ENCODE results near the gene LRIT2.

Gene LRIT2

DNA sequence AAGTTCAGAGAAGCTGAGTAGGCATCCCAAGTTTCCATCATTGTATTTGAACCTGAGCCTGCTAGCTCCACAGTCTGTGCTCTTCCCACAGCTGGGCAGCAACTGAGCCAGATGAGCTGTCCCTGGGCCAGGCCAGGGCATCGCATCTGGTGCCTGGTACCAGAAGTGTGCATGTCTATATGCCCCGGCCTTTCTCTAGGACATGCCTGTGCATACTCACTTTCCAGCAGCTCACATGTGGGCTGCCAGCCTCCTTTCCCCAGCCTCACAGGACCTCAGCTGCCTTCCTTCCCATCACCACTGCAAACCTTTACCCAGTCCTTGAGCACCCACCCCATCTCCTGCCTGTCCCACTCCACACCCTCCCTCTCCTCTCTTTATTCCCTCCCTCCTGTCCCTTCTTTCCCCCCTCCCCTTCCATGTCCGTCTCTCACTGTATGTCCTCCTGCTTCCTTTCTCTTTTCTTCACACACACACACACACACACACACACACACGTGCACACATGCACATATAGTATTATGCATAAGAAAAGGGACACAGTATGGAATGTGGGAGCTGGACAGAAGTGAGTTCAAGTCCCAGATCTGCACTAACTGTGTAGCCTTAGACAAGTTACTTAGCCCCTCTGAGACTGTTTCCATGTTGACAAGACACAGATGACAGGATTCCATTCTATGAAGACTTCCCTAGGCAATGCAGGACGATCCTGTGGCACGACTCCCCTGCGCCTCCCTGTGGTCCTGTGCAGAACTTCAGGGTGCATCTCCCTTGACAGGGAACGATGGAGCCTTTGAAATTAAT, 20.1 kb downstream of the LRIT2 start:
- DNase-seq (ENCODE audit: low read depth in 2 of 2): peak; percentile 15 to 41

DNA sequence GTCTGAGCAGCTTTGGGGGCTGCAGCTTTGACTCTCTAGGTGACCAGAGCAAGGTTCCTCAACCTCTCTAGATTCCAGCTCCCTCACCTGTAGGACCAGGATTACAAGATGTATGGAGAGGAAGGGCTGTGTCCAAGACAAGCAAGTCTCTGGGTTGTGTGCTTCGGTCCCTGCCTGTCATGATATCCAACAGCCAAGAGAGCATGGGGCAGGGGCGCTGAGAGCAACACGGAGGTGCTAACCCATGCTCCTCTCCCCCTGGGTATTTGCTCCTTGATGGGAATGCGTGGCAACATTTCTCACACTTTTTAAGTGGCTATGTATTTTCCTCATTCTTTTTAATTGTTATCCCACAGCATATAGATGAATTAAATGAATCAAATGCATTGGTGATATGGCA, 20.7 kb downstream of the LRIT2 start:
- no peak for DNase-seq (ENCODE audit: low read depth in 2 of 2)

DNA sequence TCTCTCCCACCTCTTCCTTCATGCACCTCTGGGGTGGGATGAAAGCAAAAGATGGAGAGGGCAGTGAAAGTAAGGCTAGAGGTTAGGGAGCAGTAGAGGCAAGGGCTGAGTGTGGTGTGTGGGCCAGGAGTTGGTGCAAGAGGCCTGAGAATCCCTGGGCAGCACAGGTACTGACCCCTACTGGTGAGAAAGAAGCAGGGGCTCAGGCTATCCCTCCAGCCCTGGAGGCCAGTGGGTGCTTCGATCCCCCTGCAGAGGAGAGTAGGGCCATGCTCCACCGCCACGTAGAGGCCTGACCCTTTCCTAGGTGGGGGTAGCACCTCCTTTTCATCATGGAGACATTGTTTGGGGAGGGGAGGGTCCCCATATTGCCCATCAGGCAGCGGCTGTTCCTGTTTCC, 21.2 kb downstream of the LRIT2 start:
- DNase-seq (ENCODE audit: low read depth in 2 of 2): no peak

DNA sequence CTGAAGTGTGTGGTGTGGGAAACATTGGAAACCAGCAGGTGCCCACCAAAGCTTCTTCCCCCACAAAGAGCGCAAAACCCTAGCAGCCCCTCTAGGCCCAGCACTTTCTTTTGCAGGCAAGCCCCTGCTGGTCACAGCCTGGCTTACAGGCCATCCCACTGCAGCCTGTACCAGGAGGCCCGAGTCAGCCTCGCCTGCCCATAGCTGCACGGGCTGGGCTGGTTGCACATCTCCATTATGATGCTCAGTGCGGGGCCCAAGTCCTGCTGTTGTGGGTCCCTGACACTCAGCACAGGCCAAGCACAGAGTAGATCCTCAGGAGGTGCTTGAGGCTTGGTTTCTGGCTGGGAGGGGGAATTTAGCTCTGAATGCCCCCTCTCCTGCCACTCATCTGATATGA, 23.0 kb downstream of the LRIT2 start:
- DNase-seq (ENCODE audit: low read depth in 2 of 2): no peak

DNA sequence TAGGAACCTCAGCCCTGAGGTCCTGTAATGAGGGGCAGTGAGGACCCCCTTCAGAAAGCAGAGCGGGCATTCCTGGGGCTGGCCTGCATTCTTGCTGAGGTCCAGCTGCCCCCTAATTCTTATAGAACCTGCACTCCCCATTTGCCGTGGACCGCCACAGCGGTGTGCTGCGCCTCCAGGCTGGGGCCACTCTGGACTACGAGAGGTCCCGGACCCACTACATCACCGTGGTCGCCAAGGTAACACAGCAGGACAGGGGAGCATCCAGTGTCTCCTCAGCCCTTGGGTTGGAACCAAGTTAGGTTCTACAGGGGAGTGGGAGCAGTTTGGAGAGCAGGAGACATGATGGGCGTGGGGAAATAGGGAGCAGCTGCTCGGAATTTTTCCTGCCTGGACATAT, 23.7 kb downstream of the LRIT2 start:
- DNase-seq (ENCODE audit: low read depth in 2 of 2): no peak

DNA sequence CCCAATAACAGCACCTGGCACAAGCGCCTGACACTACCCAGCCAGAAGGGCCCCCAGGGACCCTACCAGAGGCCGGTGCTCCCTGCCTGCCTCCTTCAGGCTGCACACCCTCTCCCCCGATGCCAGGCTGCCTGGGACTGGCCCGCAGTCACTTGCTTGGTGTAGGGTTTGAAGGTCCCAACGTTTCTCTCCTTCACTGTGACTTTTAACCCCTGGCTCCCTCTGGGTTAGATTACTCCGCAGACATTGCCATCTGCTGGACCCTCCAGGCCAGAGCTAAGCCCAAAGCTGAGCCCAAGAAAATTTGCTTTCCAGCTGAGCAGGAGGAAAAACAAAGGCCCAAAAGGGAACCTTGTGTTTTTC, 24.1 kb downstream of the LRIT2 start:
- no peak for DNase-seq (ENCODE audit: low read depth in 2 of 2)

DNA sequence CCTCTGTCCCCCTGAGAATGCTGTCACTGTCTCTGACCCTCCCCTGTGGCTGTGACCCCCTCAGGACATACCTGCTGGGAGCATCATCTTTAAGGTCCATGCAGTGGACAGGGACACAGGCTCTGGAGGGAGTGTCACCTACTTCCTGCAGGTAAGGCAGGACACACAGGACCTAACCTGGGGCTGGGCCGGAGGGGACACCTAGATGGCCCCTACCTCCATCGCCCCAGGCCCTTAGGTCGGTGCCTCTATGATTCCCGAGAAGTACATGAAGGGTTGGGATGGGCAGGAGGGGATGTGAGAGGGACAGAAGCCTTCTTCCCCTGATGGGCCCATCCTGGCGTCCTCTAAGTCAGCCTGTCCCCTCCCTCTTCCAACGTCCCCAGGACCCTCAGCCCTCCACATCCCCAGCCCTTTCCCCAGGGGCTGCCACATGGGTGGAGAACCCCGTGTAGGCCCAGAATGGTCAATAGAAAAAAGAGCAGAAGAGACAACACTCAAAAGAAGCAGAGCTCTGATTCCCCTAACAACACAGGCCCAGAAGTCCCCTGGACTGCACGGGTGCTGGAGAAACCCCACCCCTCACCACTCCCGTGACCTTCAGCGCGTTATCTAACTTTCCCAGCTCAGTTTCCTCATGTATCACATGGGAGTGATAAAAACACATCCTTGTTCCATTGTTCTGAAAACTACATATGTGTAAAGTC, 24.7 kb downstream of the LRIT2 start:
- no peak for DNase-seq (ENCODE audit: low read depth in 2 of 2)

DNA sequence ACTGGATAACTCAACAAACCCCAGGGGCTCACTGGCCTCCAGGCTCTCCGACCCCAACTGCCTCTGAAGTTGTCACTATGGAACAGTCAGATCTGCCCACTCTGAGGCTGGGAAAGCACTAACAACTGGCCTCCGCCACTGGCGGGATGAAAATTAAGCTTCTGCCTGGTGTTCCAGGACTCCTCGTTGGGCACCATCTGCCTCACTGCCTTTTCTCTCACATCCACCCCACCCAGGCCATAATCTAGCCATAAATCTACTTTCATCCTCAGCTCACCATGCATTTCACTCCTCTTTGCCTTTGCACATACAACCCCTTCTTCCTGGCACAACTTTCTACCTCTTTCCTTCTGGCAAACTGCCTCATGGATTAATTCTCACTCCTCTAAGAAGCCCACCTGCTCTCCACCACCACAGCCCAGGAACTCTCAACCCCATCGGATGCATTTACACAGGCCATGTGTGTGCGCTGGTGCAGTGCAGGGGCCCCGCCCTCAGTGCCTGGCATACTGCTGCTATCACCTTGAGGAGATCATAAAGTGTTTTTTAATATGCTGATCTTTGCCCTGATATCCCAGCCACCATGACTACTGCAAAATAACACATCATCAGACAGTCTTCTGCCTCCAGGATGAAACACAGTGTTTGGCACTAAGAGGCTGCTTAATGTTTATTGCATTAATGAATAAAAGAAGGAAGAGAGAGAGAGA, 27.0 kb downstream of the LRIT2 start:
- DNase-seq (ENCODE audit: low read depth in 2 of 2): no peak

DNA sequence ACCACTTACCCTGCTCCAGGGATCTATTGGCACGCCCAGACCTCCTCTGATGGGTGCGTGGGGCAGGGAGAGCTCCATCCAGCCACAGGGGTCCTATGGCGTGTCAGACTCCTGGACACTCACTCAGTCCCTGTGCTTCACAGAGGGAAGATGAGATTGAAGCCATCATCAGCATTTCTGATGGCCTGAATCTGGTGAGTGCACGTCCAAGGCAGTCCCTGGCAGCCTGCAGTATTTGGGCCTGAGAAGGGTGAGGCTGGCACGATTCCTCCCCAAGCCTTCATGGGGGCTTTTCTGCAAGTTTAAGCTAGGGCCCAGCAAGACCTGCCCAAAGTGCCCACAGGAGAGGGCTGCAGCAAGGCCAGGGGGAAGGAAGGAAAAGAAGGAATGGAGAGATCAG, 27.7 kb downstream of the LRIT2 start:
- DNase-seq (ENCODE audit: low read depth in 2 of 2): no peak

DNA sequence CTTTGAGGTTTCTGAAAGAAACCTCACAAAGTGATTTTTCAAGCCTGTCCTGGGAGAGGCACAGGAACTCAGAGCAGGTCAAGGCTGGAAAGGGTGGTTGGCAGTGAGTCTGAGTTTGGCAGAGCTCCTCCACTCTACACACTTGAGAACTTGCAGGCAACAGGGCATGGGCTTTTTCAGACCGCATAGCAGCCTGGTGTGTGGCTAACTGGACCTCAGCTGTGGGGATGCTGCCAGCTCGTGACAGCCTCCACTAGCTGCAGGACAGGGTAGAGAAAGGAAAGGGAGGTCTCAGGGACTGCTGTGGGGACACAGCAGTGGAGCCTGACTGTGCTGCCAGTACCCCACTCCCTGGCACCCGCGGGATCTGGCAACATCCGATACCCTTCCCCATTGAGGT, 28.4 kb downstream of the LRIT2 start:
- DNase-seq (ENCODE audit: low read depth in 2 of 2): no peak

DNA sequence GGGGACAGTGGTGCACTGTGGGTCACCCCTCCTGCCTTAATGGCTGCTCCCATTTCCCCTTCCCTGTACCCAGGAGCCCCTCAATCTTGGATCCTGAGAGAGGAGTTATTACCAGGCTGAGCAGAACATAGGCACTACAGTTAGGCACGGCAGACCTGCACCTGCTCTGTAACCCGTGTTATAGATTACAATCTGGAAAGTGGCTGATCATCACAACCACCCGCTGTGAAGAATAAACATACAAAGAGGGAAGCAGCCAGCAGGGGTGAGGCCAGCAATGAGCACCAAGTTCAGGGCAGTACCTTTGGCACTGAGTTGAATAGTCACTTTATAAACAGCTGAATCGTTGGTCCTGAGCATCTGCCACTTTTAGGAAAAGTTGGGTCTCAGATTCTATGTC, 29.3 kb downstream of the LRIT2 start:
- DNase-seq (ENCODE audit: low read depth in 2 of 2): no peak

DNA sequence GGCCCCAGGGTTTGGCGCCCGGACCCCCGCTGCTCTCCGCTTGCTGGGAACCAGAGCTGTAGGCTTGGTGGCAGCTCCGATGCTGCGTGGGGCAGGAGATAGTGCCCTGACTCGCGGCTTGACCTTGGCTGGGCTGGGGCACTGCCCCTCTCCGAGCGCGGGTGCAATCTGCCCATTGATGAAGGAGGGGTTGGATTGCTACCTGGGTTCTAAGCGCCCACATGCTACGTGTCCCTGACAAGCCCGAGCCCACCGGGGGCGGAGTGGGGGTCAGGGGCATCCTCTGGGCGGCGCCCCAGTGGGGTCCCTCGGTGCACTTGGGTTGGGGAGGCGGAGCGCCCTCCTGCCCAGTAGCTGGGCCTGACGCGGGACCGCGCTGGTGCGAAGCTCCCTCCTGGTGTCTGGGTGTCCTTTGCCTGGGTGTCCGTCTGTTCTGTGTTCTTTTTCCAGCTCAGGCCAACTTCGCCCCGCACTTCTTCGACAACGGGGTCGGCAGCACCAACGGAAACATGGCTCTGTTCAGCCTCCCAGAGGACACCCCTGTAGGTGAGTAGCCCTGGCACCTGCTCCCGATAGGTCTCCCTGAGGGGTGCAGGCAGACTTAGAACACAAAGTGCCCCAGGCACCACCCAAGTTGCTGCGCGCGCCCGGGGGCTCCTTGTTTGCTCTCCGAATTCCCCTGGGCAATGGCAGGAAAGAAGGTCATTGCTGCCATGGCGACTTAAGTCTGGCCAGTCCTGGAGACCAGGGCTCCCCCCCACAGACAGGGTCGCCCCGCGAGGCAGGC, 30.1 kb downstream of the LRIT2 start:
- no peak for DNase-seq (ENCODE audit: low read depth in 2 of 2)

DNA sequence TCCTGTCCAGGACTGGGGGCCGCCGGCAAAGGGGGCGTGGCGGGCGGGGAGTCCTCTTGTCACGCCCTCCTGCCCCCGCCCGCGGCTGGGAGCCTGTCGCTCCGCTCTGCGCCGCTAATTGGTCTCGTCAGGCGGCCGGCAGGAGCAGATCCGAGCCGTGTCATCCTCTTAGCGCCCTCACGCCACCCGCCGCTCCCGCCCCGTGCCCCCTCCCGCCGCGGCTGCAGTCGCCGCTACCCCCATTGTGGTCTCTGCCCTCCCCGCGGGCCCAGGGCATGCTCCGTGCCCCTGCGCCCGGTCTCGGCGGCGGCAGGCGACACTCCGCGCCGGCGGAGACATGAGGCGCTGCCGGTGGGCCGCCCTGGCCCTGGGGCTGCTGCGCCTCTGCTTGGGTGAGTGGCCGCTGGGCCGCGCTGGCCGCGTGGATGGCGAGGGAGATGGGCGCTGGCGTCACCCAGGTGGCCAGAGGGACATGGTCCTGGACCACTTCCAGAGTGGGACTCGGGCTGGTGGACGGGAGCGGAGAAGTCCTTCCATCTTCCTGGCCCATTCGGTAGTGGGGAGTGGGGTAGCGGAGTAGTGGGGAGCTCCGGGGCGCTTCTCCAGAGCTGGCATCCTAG, 30.8 kb downstream of the LRIT2 start, which contains the start of gene CDHR1:
TSS of gene CDHR1 (plus strand) at position 114 of the 620 bp plus-strand sequence. CDS start at position 338, 224 bp downstream.
- peak in 1 of 2 donors; percentile 56 for DNase-seq (ENCODE audit: low read depth in 2 of 2)

DNA sequence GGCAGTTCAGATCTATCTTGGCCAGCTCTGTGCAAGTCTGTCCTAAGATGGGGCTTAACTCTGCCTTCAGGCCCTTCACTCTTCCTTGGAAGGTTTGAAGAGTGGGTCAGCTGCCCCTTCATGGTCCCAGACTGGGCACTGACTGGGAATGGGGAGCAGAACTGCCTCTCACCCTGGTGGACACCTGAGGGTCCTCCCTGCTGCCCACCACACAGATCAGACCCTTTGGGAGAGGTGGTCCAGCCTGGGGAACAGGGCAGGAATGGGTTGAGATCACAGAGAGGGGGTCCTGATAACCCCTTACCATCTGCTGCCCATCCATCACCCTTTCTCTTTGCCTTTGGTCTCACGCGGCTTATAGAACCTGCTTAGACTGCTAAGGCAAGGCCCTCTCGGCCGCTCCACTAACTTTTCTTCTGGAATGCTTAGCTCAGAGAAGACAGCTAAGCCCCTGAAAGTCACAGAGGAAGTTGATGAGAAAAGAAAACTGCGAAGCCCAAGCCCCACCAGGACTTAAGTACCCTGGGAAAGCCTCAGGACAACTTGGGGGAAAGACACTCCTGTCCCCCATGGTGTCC, 31.4 kb downstream of the LRIT2 start:
- DNase-seq (ENCODE audit: low read depth in 2 of 2): no peak

DNA sequence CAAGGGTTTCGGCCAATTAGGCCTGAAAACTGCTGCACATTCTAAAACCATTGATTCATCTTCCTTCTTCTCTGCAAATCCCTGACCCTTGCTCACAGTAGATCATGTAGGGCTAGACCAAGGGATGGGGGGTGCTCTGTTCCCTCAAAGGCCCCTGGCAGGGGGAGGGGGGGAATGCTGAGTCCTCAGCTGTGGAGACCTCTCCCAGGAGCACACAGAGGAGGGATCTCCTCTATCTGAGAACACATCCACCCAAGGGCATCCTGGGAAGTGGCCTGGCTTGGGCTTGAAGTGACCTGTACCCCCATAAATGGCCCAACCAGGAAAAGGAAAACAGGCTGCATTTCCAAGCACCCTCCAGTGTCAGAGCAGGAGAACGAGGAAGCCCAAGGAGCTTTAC, 32.0 kb downstream of the LRIT2 start:
- DNase-seq (ENCODE audit: low read depth in 2 of 2): no peak

DNA sequence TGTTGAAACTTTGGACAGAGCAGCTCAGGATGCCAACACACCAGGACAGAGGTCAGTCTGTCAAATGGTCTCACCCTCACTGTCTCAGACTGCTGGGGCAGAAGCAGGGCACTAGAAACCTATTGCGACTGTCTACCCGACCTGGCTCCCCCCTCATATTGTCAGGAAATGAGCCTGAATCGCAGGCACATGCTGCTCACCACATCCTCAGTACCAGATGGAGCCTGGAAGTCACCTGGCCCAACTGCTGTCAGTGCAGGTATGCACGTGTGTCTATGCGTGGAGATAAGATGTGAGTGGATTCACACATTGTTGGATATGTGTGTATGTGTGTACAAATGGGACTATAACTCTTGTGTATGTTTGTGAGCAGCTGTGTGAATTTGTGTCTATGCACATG, 34.2 kb downstream of the LRIT2 start:
- no peak for DNase-seq (ENCODE audit: low read depth in 2 of 2)

DNA sequence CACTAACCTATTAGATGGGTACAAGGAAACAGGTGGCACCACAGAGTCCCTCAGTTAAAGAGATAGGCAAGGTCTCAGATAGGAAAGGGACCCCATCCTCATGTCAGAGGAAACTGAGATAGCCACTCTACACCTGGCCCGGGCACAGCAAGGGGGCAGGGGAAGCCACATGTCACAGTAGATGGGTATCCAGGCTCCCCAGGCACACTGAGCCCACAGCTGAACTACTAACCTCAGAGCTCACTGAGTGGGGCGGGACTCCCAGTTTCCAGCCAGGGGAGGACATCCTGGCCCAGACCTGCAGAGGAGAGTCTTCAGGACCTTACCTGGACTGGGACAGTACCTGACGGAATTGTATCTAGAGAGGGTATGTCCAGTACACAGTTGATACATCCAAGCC, 34.7 kb downstream of the LRIT2 start:
- no peak for DNase-seq (ENCODE audit: low read depth in 2 of 2)

DNA sequence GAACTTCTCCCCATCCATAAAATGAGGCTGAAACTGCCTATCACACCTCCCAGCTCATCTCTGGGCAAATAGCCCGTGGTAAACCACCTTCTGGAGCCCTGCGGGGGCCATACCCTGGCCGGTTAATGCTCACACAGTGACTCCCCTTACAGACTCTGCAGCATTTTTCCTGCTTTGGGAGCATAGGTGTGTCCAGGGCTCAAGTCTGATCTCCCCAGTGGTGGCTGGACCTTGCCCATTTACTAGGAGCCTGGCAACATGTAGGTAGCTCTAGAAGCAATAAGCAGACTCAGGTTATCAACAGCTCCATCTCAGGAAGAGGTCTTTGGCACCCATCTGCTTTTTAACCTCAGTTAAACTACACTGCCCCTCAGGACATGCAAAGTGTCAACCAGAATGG, 36.5 kb downstream of the LRIT2 start:
- no peak for DNase-seq (ENCODE audit: low read depth in 2 of 2)

DNA sequence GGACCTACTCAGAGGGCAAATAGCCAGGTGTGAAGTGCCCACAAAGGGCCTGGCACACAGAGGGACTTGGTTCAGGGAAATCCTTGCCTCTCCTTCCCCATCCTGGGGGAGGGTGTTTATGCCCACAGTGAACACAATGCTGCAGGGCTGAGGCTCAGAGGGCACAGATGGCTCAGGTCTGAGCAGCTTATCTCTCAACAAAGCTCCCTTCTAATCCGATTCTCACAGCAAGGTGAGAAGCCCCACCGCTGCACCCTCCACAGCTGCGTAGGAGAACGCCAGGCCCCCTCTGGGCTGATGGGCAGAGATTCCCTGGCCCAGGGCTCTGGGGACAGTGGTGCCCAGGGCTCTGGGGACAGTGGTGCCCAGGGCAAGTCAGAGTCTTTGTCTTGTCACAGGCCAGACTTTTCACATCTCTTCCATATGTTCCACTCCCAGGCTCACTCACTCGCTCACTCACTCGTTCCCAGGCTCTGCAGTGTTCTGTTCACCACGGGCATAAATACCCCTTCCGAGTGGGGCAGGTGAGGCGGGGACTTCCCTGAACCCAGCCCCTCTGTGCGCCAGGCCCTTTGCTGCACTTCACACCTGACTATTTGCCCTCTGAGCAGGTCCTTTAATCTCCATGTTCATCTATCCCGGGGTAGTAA, 39.7 kb downstream of the LRIT2 start:
- no peak for DNase-seq (ENCODE audit: low read depth in 2 of 2)

DNA sequence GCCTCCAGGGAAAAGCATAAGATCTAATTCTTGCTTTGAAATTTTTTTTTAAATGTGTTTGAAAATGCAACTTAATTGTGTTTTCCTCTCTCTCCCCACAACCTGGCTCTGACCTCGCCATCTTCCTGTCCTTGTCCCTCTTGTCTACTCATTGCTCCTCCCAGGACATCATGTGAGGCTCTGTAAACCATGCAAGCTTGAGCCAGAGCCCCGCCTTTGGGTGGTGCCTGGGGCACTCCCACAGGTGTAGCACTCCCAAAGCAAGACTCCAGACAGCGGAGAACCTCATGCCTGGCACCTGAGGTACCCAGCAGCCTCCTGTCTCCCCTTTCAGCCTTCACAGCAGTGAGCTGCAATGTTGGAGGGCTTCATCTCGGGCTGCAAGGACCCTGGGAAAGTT, 40.8 kb downstream of the LRIT2 start:
- no peak for DNase-seq (ENCODE audit: low read depth in 2 of 2)

DNA sequence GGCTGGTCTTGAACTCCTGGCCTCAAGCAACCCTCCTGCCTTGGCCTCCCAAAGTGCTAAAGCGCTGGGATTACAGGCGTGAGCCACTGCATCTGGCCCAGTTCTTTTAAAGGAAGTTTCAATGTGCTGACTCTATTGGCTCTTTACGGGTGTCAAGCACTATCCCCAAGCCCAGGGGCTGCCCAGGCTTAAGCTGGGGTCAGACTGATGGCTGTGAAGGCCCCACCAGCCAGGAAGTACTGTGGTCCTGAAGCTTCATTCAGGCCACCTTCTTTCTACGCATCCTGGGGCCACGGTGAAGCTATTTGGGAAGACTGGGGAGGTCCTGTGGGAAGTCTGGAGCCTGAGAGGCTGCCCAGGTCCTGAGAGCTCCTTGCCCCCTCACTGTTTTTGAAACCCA, 43.7 kb downstream of the LRIT2 start:
- DNase-seq (ENCODE audit: low read depth in 2 of 2): no peak
